Spleen (tissue), 11 donors: ENCODE results near the gene SLC22A5. TPM values are rescaled to one million over a fixed set of nuclear protein-coding genes. Genes with fewer than 3 reads are reported as not detected.

Experiments
- DNase-seq: peaks from one replicate; pipeline ENCODE4 v3.0.0-alpha.2; 2020
- H3K27ac ChIP-seq, 8 donors: fragments of 200-600 bp; sonication (generic) in 7 of 8; 1 replicate in 4 of 8; 2 replicates in 4 of 8; pipeline versions ENCODE4 v1.5.0 to v1.8.0; 2016 to 2021; ENCODE audit warnings: inconsistent platforms in 4 of 8, mild to moderate bottlenecking in 4 of 8, moderate library complexity in 1 of 8
- H3K27me3 ChIP-seq, 7 donors: fragments of 200-600 bp; sonication (generic) in 6 of 7; replicated peaks in 1 of 7; 1 replicate in 4 of 7; 2 replicates in 3 of 7; pipeline versions ENCODE4 v1.5.0 to v1.8.0; 2016 to 2021; ENCODE audit warnings: inconsistent platforms in 3 of 7, mild to moderate bottlenecking in 1 of 7
- H3K36me3 ChIP-seq, 6 donors: fragments of 200-600 bp; sonication (generic) in 5 of 6; 1 replicate in 4 of 6; 2 replicates in 2 of 6; pipeline versions ENCODE4 v1.5.0 to v1.8.0; 2016 to 2021; ENCODE audit warnings: inconsistent platforms in 2 of 6
- H3K4me1 ChIP-seq, 6 donors: fragments of 200-600 bp; sonication (generic) in 5 of 6; 1 replicate in 3 of 6; 2 replicates in 3 of 6; pipeline versions ENCODE4 v1.5.0 to v1.8.0; 2016 to 2021; ENCODE audit warnings: inconsistent platforms in 3 of 6
- H3K4me3 ChIP-seq, 8 donors: fragments of 200-600 bp; sonication (generic) in 7 of 8; 1 replicate in 4 of 8; 2 replicates in 4 of 8; pipeline versions ENCODE4 v1.5.0 to v1.8.0; 2016 to 2021; ENCODE audit warnings: inconsistent platforms in 4 of 8, mild to moderate bottlenecking in 4 of 8, moderate library complexity in 2 of 8
- H3K9me3 ChIP-seq, 8 donors: fragments of 200-600 bp; sonication (generic) in 7 of 8; 1 replicate in 4 of 8; 2 replicates in 4 of 8; pipeline versions ENCODE4 v1.5.0 to v1.8.0; 2016 to 2021; ENCODE audit warnings: inconsistent platforms in 4 of 8
- POLR2A ChIP-seq, 3 donors: fragments of 450-650 bp; IDR thresholded peaks; one replicate each; pipeline ENCODE4 v1.5.1; 2017; ENCODE audit warnings: antibody characterized with exemption in 3 of 3, mild to moderate bottlenecking in 1 of 3
- POLR2AphosphoS5 ChIP-seq, 3 donors: sonication (generic); formaldehyde crosslinking; IDR thresholded peaks; one replicate each; pipeline ENCODE4 v1.5.1; 2017; ENCODE audit warnings: antibody characterized with exemption in 3 of 3
- WGBS, 5 donors: extraction: QIAGEN DNeasy Blood & Tissue Kit in 3 of 5; methylation state at CpG; one replicate each; pipeline versions ENCODE4 v1.1.5 to v1.1.7; 2013 to 2018; 5-methylcytosine and 5-hydroxymethylcytosine counted together
- intact Hi-C: fragments of 100-400 bp; cut with DNase I; formaldehyde crosslinking; loops from one replicate; pipeline ENCODE4 v1.15.0; 2023; ENCODE audit warnings: low total_unique reads
- polyA plus RNA-seq, 3 donors: library from polyadenylated mRNA; stranded (reverse); fragments of 200-250 nt; gene quantifications; one replicate each; pipeline ENCODE4 v1.2.1, GENCODE V29; 2013
- total RNA-seq, 7 donors: library from RNA; depleted of rRNA in 3 of 7; stranded (reverse); fragments of >200 nt in 3 of 7; fragmentation: NEBNext Ultra II Directional in 4 of 7; extraction: Animal tissue kit (Norgen Biotek cat#: 25700) in 4 of 7; gene quantifications; one replicate each; pipeline versions ENCODE4 v1.1.0 to v1.2.1, GENCODE V29; 2016 to 2021
- TF ChIP-seq, protein P1 (sequence below), 11 experiments: fragments of 200-600 bp in 7 of 11; fragments of 450-650 bp in 4 of 11; sonication (generic) in 4 of 11; IDR thresholded peaks in 8 of 11; conservative IDR thresholded peaks in 3 of 11; 1 replicate in 7 of 11; 2 replicates in 4 of 11; pipeline versions ENCODE4 v1.4.0 to v1.8.0; 2016 to 2021; ENCODE audit warnings: antibody characterized with exemption in 11 of 11, inconsistent platforms in 4 of 11, mild to moderate bottlenecking in 1 of 11
- donor health status: healthy with polysubstance abuse.
- donor health status: DM: no; HTN: no; CAD: no; lungs with moderate emphysema.
- donor health status: DM: no; HTN: no; CAD: no.
- donor health status: Bipolar disorder and iron deficiency.
- donor health status: healthy.
- donor health status: DM: no; HTN: no; CAD: no.
- donor health status: DM: yes; HTN: yes; CAD: no.

Gene SLC22A5
- total and polyA plus RNA-seq, 10 donors = 2.4 to 9.2 (median 6.7) TPM

DNA sequence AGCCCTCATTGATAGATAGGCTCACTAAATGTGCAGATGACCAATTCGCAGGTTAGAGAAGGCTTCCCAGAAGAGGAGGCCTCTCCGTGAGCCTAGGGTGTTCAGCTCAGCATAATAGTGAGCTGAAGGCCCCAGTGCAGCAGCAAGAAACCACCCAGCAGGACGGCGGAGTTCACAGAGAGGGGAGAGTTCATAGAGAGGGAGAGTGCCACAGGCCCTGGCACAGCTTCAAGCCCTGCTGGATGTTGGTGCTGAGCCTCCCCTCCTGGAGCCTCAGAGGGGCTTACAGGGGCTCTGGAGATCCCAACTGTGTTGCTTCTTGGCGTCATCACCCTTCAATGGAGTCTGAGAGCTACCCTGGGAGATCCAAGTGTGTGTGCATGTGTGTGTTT, 2.1 kb downstream of the SLC22A5 start:
- no peaks in the 10 kb centered on the region for H3K27me3 ChIP-seq
- no peak for DNase-seq
- H3K36me3 ChIP-seq = no peaks in the 10 kb centered on the region
- TF ChIP-seq, protein P1, sequence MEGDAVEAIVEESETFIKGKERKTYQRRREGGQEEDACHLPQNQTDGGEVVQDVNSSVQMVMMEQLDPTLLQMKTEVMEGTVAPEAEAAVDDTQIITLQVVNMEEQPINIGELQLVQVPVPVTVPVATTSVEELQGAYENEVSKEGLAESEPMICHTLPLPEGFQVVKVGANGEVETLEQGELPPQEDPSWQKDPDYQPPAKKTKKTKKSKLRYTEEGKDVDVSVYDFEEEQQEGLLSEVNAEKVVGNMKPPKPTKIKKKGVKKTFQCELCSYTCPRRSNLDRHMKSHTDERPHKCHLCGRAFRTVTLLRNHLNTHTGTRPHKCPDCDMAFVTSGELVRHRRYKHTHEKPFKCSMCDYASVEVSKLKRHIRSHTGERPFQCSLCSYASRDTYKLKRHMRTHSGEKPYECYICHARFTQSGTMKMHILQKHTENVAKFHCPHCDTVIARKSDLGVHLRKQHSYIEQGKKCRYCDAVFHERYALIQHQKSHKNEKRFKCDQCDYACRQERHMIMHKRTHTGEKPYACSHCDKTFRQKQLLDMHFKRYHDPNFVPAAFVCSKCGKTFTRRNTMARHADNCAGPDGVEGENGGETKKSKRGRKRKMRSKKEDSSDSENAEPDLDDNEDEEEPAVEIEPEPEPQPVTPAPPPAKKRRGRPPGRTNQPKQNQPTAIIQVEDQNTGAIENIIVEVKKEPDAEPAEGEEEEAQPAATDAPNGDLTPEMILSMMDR (IDR thresholded peaks at IDR 0.05 in 8 of 11, conservative IDR thresholded peaks at IDR 0.05 in 3 of 11) = no peak
- TF ChIP-seq POLR2AphosphoS5 (IDR thresholded peaks at IDR 0.05) (no peak), POLR2A (IDR thresholded peaks at IDR 0.05) (no peak)
- H3K4me1 ChIP-seq = peaks cover 6 to 43% (median 30%) of the 10 kb centered on the region in 6 donors
- H3K27ac ChIP-seq = no peak overlapping the region
- intact Hi-C loops = no loop called here
- H3K9me3 ChIP-seq = no peaks in the 10 kb centered on the region
- H3K4me3 ChIP-seq = no peak overlapping the region
- WGBS, 5 donors = 80 to 94% (median 90%) methylated on average over 5 of the region's 5 CpGs

DNA sequence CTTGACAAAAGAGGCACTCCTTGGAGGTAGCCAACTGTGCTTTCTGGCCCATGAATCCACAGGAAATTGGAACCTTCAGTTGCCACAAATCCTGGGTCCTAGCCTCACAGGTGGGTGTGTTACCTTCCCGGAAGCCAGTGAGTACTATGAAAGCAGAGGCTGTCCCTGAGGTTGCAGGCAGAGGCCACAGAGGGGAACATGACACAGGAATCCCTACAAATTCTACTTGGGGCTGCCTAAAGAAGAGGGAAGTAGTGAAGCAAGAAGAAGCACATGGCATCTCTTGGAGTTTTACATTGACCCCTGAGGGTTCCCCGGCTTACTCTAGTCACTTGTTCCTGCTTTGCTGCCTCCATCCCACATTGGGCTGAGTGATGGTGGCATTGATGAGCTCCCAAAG, 2.6 kb downstream of the SLC22A5 start:
- intact Hi-C loops = no loop called here
- H3K9me3 ChIP-seq = no peaks in the 10 kb centered on the region
- no peak for DNase-seq
- no peak overlapping the region for H3K4me3 ChIP-seq
- WGBS, 5 donors = 56 to 78% (median 70%) methylated on average over 2 of the region's 2 CpGs
- no peak for TF ChIP-seq POLR2AphosphoS5 (IDR thresholded peaks at IDR 0.05)
- TF ChIP-seq, protein P1 (IDR thresholded peaks at IDR 0.05 in 8 of 11, conservative IDR thresholded peaks at IDR 0.05 in 3 of 11) = no peak
- TF ChIP-seq POLR2A (IDR thresholded peaks at IDR 0.05) = no peak
- H3K27ac ChIP-seq = no peak overlapping the region
- H3K27me3 ChIP-seq = no peaks in the 10 kb centered on the region
- no peaks in the 10 kb centered on the region for H3K36me3 ChIP-seq
- peaks cover 6 to 43% (median 30%) of the 10 kb centered on the region in 6 donors for H3K4me1 ChIP-seq

DNA sequence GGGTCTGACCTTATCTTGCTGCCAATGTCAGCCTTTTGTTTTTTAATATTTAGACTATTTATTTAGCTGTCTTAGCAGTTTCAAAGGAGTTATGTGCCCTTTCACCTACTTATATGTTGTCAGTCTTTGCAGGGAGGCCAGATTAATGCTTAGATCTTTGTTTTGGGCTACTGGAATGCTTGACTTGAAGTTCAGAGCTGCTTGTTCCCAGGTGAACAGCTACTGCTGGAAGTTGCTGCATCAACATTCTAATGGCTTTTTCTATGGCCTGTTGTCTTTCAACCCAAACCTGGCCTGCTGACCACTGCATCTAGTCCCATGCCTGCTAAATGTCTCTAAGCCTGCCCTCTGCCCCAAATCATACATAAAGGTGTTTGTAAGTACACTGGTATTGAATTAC, 3.0 kb downstream of the SLC22A5 start:
- intact Hi-C loops = no loop called here
- H3K4me1 ChIP-seq = peaks cover 6 to 43% (median 30%) of the 10 kb centered on the region in 6 donors

DNA sequence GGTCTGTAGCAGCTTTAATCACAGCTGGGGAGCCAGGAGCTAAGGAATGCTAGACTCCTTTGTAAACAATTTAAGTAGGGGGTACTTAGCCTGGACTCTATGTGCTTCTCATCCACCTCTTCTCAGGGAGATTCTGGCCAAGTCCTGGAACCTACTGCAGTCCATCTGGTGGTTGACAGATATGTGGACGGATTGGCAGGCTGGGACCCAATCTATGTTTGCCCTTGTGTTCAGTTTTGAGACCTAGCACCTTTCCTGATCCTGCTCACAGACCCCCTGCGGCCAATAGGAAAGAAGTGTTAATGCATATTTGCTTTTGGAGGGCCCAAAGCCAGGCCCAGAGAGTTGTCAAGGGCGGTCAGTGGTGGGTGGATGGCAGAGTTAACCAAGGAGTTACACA, 6.4 kb downstream of the SLC22A5 start:
- Histone ChIP-seq H3K36me3 (peaks cover 0 to 23% (median 0%) of the 10 kb centered on the region in 6 donors), H3K4me1 (peaks cover 0 to 19% (median 11%) of the 10 kb centered on the region in 6 donors), H3K27ac (no peak overlapping the region), H3K27me3 (no peaks in the 10 kb centered on the region), H3K9me3 (no peaks in the 10 kb centered on the region), H3K4me3 (no peak overlapping the region)
- TF ChIP-seq POLR2A (IDR thresholded peaks at IDR 0.05) = no peak
- TF ChIP-seq POLR2AphosphoS5 (IDR thresholded peaks at IDR 0.05) = no peak
- TF ChIP-seq, protein P1 (IDR thresholded peaks at IDR 0.05 in 8 of 11, conservative IDR thresholded peaks at IDR 0.05 in 3 of 11) = no peak
- intact Hi-C loops = no loop called here
- WGBS, 5 donors = 88 to 99% (median 93%) methylated on average over 3 of the region's 3 CpGs
- DNase-seq = no peak

More for the DNA sequence above, 3.0 kb downstream of the SLC22A5 start:
- no peaks in the 10 kb centered on the region for H3K36me3 ChIP-seq
- TF ChIP-seq POLR2AphosphoS5 (IDR thresholded peaks at IDR 0.05) (no peak), POLR2A (IDR thresholded peaks at IDR 0.05) (no peak)
- TF ChIP-seq, protein P1 (IDR thresholded peaks at IDR 0.05 in 8 of 11, conservative IDR thresholded peaks at IDR 0.05 in 3 of 11) = no peak
- no peak overlapping the region for H3K27ac ChIP-seq
- H3K4me3 ChIP-seq = no peak overlapping the region
- no peaks in the 10 kb centered on the region for H3K27me3 ChIP-seq
- H3K9me3 ChIP-seq = no peaks in the 10 kb centered on the region
- no peak for DNase-seq
